ENCODE results near the gene GIN1.

DNA sequence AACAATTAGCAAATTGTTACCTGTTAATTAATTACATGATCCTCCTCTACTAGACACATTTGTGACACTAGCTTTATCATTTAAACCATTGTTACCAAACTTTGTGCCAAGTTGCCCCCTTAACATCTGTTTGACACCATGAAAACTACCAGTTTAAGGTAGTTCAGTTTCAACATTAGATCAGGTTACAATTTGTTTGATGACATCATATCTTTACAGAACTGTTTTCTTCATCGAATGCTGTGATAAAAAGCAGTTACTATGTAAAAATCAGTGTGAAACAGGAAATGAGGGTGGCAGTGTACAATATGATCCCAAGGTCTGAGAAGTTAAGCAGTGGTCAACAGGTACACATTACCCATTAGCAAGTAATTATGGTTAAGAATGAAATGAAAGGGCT, 17.7 kb downstream of the GIN1 start:
- TF ChIP-seq, protein P1, sequence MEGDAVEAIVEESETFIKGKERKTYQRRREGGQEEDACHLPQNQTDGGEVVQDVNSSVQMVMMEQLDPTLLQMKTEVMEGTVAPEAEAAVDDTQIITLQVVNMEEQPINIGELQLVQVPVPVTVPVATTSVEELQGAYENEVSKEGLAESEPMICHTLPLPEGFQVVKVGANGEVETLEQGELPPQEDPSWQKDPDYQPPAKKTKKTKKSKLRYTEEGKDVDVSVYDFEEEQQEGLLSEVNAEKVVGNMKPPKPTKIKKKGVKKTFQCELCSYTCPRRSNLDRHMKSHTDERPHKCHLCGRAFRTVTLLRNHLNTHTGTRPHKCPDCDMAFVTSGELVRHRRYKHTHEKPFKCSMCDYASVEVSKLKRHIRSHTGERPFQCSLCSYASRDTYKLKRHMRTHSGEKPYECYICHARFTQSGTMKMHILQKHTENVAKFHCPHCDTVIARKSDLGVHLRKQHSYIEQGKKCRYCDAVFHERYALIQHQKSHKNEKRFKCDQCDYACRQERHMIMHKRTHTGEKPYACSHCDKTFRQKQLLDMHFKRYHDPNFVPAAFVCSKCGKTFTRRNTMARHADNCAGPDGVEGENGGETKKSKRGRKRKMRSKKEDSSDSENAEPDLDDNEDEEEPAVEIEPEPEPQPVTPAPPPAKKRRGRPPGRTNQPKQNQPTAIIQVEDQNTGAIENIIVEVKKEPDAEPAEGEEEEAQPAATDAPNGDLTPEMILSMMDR (IDR thresholded peaks at IDR 0.05), result no peak
- TF ChIP-seq POLR2A (IDR thresholded peaks at IDR 0.05) (no peak), EP300 (IDR thresholded peaks at IDR 0.05) (no peak)

Measured in suprapubic skin (tissue), 3 donors.